Measurements from ENCODE around the gene EED. TPM values are rescaled to one million over a fixed set of nuclear protein-coding genes. Genes with fewer than 3 reads are reported as not detected.
"Not testable (repeated sequence)": the region's sequence is repeated elsewhere in the genome, so short reads cannot be mapped to it uniquely, and the experiment has no call there.

EED gene
- total RNA-seq, 1 experiment from 2014 or later = 22.9 TPM

DNA sequence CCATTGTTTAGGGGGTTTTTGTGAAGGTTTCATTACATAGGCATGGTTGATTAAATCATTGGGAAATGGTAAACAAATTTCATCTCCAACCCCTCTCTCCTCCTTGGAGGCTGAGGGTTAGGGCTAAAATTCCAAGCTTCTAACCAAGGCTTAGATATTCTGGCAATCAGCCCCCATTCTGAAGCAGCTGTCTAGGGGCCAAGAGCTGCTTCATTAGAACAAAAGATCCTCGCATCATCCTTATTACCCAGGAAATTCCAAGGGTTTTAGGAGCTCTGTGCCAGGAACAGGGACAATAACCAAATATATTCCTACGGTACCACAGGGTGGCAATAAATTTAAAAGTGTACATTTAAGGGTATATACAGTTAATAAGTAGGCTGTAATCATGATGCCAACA is 22.5 kb upstream of the EED start:
- intact Hi-C loops (cut with micrococcal nuclease) = no loop called here
- H3K27me3 Mint-ChIP-seq (ENCODE audit: insufficient read depth, unreplicated experiment) = no peaks in the 10 kb centered on the region
- no peak overlapping the region for H3K27ac Mint-ChIP-seq (ENCODE audit: low read depth, unreplicated experiment)
- H3K36me3 Mint-ChIP-seq (ENCODE audit: insufficient read depth, unreplicated experiment) = peaks cover 11% of the 10 kb centered on the region
- ChIA-PET CTCF (interaction anchor here (0.6 to 2.5 kb wide), 8 partner anchors 7 to 1109 kb away, joined by 3 to 17 read pairs (median 4); no protein-coding TSS in a partner anchor), POLR2A (no interaction called here)
- TF ChIP-seq CTCF (IDR thresholded peaks at IDR 0.05; ENCODE audit: unreplicated experiment) = no peak
- H3K9me3 Mint-ChIP-seq (ENCODE audit: unreplicated experiment) = no peaks in the 10 kb centered on the region
- DNase-seq (ENCODE audit: unreplicated experiment) = no peak
- no peak overlapping the region for H3K4me3 Mint-ChIP-seq (ENCODE audit: unreplicated experiment)
- no TSS peak for BruUV-seq (replicated peaks)
- H3K4me1 Mint-ChIP-seq (ENCODE audit: insufficient read depth, unreplicated experiment) = peaks cover 6% of the 10 kb centered on the region

DNA sequence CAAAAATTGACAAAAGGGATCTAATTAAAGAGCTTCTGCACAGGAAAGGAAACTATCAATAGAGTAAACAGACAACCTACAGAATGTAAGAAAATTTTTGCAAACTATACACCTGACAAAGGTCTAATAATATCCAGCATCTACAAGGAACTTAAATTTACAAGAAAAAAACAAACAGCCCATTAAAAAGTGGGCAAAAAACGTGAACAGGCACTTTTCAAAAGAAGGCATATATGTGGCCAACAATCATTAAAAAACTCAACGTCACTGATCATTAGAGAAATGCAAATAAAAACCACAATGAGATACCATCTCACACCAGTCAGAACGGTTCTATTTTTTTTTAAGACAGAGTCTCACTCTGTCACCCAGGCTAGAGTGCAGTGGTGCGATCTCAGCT is 20.0 kb upstream of the EED start:
- CTCF ChIA-PET = interaction anchor here (2.0 kb wide), 1 partner anchor 183 kb away, joined by 9 read pairs; no protein-coding TSS in a partner anchor
- peaks cover 13% of the 10 kb centered on the region for H3K36me3 Mint-ChIP-seq (ENCODE audit: insufficient read depth, unreplicated experiment)
- H3K27me3 Mint-ChIP-seq (ENCODE audit: insufficient read depth, unreplicated experiment); H3K4me1 Mint-ChIP-seq (ENCODE audit: insufficient read depth, unreplicated experiment); H3K9me3 Mint-ChIP-seq (ENCODE audit: unreplicated experiment); DNase-seq (ENCODE audit: unreplicated experiment); H3K27ac Mint-ChIP-seq (ENCODE audit: low read depth, unreplicated experiment); BruUV-seq (replicated peaks); intact Hi-C loops (cut with micrococcal nuclease); H3K4me3 Mint-ChIP-seq (ENCODE audit: unreplicated experiment): not testable (repeated sequence)
- POLR2A ChIA-PET = interaction anchor here (1.0 kb wide), 1 partner anchor 577 kb away, joined by 3 read pairs; the partner anchor contains the start of gene TMEM126A

- H3K27me3 Mint-ChIP-seq (ENCODE audit: insufficient read depth, unreplicated experiment); BruUV-seq (replicated peaks); H3K4me3 Mint-ChIP-seq (ENCODE audit: unreplicated experiment); H3K9me3 Mint-ChIP-seq (ENCODE audit: unreplicated experiment); DNase-seq (ENCODE audit: unreplicated experiment); H3K27ac Mint-ChIP-seq (ENCODE audit: low read depth, unreplicated experiment); intact Hi-C loops (cut with micrococcal nuclease): not testable (repeated sequence)
- CTCF ChIA-PET = interaction anchor here (0.6 kb wide), 1 partner anchor 251 kb away, joined by 3 read pairs; no protein-coding TSS in a partner anchor
- peaks cover 11% of the 10 kb centered on the region for H3K4me1 Mint-ChIP-seq (ENCODE audit: insufficient read depth, unreplicated experiment)
- H3K36me3 Mint-ChIP-seq (ENCODE audit: insufficient read depth, unreplicated experiment) = peaks cover 13% of the 10 kb centered on the region
- POLR2A ChIA-PET = interaction anchor here (1.0 kb wide), 1 partner anchor 578 kb away, joined by 3 read pairs; the partner anchor contains the start of gene TMEM126A
Measured at GRCh38 chr11:86225344-86225743, 19.2 kb upstream of the EED start.

DNA sequence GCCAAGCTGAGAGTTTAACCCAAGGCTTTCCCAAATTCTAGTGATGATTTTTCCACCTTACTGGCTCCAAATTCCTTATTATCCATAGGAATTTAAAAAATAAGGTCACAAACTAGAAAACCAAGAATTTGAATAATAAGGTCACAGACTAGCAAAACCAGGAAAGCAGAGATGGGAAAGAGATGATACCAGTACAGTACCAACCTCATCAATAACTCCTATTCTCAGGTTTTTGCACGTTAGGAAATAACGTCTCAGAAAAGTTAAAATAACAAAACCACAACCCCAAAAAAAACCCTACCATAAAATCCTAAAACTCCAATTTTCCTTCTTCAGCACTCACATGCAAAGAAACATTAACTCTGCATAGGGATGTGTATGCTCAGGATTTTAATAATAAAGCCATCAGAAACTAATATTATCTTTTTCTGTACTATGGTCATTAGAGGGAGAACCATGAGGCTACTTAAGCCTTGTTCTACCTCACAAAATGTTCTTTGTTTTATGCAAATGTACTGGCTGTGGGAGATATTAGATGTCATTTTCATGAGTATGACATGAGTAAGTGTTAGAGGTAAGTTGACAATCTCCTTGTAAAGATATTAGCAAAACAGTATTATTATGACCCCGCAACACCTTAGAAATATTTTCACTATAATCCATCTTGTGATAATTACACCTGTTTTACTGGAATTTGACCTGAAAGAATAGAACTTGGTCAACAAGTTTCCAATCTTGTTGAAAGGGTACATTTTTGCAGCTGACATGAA is 16.1 kb upstream of the EED start:
- ChIA-PET POLR2A (interaction anchor here (2.9 kb wide), 1 partner anchor 16 kb away, joined by 12 read pairs; the partner anchor contains the start of gene EED), CTCF (interaction anchor here (1.4 to 4.0 kb wide), 3 partner anchors 7 to 11 kb away, joined by 3 to 24 read pairs (median 9); no protein-coding TSS in a partner anchor)
- no peak for DNase-seq (ENCODE audit: unreplicated experiment)
- Mint-ChIP-seq H3K36me3 (ENCODE audit: insufficient read depth, unreplicated experiment) (peaks cover 6% of the 10 kb centered on the region), H3K27ac (ENCODE audit: low read depth, unreplicated experiment) (no peak overlapping the region), H3K4me3 (ENCODE audit: unreplicated experiment) (no peak overlapping the region), H3K4me1 (ENCODE audit: insufficient read depth, unreplicated experiment) (peaks cover 18% of the 10 kb centered on the region), H3K9me3 (ENCODE audit: unreplicated experiment) (no peaks in the 10 kb centered on the region), H3K27me3 (ENCODE audit: insufficient read depth, unreplicated experiment) (no peaks in the 10 kb centered on the region)
- no peak for TF ChIP-seq CTCF (IDR thresholded peaks at IDR 0.05; ENCODE audit: unreplicated experiment)
- intact Hi-C loops (cut with micrococcal nuclease) = no loop called here
- BruUV-seq (replicated peaks) = no TSS peak

DNA sequence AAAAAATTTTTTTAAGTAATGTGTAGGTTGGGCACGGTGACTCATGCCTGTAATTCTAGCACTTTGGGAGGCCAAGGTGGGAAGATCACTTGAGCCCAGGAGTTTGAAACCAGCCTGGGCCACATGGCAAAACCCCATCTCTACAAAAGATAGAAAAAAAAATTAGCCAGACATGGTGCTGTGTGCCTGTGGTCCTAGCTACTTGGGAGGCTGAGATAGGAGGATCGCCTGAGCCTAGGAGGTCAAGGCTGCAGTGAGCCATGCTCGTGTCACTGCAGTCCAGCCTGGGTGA is 15.6 kb upstream of the EED start:
- intact Hi-C loops (cut with micrococcal nuclease); H3K27ac Mint-ChIP-seq (ENCODE audit: low read depth, unreplicated experiment); H3K36me3 Mint-ChIP-seq (ENCODE audit: insufficient read depth, unreplicated experiment); H3K27me3 Mint-ChIP-seq (ENCODE audit: insufficient read depth, unreplicated experiment); H3K9me3 Mint-ChIP-seq (ENCODE audit: unreplicated experiment); H3K4me3 Mint-ChIP-seq (ENCODE audit: unreplicated experiment); BruUV-seq (replicated peaks): not testable (repeated sequence)
- peak; percentile 18 for DNase-seq (ENCODE audit: unreplicated experiment)
- CTCF ChIA-PET = interaction anchor here (1.4 to 4.0 kb wide), 2 partner anchors 8 to 10 kb away, joined by 3 to 24 read pairs; no protein-coding TSS in a partner anchor
- H3K4me1 Mint-ChIP-seq (ENCODE audit: insufficient read depth, unreplicated experiment) = peaks cover 18% of the 10 kb centered on the region
- POLR2A ChIA-PET = interaction anchor here (0.9 to 3.1 kb wide), 3 partner anchors 15 to 401 kb away, joined by 3 to 18 read pairs (median 12); partner anchors contain the start of genes EED and PICALM
